GM21515 (cell line): ENCODE measurements around the gene OR1E1.
"Not testable (repeated sequence)": the region's sequence is repeated elsewhere in the genome, so short reads cannot be mapped to it uniquely, and the experiment has no call there.

Experiments
- ATAC-seq: cut with Tn5 transposase; IDR thresholded peaks from one replicate; pipeline ENCODE4 v1.9.1; 2021; ENCODE audit not compliant: unreplicated experiment

Gene OR1E1, protein sequence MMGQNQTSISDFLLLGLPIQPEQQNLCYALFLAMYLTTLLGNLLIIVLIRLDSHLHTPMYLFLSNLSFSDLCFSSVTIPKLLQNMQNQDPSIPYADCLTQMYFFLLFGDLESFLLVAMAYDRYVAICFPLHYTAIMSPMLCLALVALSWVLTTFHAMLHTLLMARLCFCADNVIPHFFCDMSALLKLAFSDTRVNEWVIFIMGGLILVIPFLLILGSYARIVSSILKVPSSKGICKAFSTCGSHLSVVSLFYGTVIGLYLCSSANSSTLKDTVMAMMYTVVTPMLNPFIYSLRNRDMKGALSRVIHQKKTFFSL

DNA sequence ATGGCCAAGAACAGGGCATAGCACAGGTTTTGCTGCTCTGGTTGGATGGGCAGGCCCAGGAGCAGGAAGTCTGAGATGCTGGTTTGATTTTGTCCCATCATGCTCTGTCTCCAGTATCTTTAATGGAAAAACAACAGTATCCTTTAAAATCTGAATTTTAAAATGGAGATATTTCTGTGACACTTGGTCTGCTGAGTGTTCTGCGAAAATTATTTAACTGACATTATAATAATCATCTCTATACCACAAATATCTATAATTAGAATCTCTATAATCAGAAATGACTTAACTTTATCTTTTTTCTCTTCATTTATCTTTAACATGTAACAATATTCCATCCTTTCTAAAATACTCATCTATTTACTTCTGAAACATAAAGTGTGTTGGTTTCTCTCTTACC, at the start of gene OR1E1:
Gene OR1E1, minus strand, starts transcription at position 101 of the 400 bp plus-strand sequence. Its CDS starts 0 bp downstream, at position 101.
- ATAC-seq = no peak

DNA sequence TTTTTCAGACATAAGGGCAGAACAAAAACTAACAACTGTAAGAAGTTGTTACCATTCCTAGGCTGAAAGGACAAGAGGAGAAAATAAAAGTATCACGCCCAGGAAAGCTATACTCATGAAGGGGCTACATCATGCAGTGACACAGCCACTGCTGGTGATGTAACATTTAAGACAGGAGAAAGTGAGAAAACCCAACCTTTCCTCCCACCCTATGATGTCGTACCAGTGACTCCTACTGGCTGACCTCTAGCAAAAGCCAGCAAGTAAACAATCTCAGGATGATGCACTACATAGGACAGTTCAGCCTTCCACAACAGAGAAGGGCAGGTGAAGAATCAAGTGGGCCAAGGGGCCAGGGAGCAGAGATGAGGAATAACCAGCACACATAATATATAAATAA, 49.4 kb upstream of the OR1E1 start:
- no peak for ATAC-seq

DNA sequence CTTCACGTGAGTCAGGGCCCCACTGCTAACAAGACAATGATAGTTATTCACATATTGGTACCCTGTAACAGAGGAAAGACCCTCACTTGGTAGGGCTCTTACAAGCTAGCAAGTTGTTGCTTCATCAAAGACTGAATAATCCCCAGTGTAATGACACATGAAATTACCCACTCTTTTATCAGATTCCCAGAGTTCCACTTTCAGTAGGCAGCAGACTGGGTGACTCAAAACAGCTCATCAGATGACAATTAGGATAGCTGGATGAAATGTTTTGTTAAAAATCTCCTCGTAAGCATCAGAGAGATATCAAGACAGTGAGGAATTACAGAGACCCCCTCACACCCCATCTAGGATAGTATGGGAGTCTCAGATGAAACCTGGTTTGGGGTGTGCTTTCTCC, 42.2 kb upstream of the OR1E1 start:
- ATAC-seq = no peak

DNA sequence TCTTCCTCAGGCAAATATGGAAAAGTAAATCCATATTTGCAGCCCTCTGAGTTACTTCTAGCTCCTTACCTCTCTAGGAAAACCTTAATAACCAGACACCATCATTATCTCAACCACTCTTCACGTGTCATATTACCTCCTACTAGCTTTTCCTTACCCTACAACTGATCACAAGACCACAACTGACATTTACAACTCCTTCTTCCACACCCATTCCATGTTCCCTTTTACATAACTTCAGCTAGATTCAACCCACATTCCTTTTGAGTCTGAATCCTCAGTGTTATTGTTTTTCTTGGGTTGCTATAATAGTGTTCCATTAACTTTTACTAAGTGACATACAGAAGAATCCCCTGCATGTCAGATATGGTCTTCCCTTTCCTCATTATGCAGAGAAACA, 40.2 kb upstream of the OR1E1 start:
- no peak for ATAC-seq

DNA sequence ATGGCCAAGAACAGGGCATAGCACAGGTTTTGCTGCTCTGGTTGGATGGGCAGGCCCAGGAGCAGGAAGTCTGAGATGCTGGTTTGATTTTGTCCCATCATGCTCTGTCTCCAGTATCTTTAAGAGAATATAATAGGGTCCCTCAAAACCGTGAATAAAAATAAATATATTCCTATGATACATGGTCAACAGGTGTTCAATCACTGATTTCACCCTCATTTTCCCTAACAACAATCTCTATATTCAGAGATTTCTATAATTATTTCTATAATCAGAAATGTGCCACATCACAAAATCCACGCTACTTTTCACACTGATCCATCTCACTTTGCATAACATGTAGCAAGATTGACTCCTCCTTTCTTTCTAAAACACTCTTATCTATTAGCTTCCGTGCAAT, 35.5 kb upstream of the OR1E1 start, which contains the start of gene OR1E2:
Gene OR1E2, minus strand, starts transcription at position 101 of the 400 bp plus-strand sequence. Its CDS starts 0 bp downstream, at position 101.
- ATAC-seq = no peak

DNA sequence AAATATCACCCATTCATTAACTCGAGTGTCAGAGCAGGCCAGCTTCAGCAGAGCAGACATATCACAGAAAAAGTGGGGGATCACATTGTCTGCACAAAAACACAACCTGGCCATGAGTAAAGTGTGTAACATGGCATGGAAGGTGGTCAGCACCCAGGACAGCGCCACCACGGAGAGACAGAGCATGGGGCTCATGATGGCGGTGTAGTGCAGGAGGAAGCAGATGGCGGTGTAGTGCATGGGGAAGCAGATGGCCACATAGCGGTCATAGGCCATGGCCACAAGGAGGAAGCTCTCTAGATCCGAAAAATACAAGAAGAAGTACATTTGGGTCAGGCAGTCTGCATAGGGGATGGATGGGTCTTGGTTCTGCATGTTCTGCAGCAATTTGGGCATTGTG, 35.0 kb upstream of the OR1E1 start:
- ATAC-seq = not testable (repeated sequence)

DNA sequence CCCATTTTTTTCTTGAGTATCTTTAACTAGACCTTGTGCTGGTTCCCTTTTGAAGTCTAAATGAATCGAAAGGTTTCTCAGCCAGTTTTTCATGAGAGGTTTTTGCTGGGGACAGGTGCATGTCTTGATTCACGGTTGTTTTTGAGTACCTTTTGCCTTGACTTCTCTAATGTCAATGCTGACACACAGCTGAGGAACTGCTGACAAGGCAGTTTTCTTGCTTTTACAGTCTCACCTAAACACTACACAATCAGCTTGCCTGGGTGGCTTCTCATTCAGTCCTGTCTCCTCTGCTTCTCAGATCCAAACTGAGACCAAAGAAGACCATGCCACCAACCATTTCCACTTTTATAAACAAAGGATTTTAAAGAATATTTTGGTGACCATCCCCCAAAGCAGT, 20.0 kb upstream of the OR1E1 start:
- no peak for ATAC-seq

DNA sequence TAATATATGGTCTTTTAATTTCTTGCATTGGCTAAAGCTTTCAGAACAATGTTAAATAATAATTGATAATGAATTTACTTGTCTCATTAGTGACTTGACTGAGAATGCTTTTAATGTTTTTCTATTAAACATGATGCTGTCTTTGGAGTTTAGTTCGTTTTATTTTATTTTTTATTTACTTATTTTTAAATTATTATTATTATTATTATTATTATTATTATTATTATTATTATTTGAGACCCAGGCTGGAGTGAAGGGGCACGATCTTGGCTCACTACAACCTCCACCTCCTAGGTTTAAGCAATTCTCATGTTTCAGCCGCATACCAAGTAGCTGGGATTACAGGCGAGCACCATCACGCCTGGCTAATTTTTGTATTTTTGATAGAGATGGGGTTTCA, 17.4 kb upstream of the OR1E1 start:
- no peak for ATAC-seq

DNA sequence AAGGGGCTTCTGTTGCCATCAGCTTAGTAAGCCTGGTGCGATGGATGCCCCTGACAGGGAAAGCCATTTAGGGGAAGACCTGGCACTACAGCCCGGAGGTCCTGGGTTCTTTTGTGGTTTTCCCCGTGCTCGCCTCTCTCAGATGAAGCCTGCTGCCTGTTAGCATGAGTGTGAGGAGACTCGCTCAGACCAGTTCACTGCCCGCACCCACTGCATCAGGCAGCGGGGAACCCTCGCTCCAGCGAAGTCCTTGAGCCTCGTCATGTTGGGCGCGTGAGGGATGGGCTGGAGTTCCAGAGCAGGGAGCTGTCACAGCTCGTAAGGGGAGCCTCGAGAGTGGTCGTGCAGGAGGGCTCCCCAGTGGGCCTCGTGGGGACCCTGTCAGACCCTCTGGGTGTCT, 14.0 kb upstream of the OR1E1 start:
- not testable (repeated sequence) for ATAC-seq

DNA sequence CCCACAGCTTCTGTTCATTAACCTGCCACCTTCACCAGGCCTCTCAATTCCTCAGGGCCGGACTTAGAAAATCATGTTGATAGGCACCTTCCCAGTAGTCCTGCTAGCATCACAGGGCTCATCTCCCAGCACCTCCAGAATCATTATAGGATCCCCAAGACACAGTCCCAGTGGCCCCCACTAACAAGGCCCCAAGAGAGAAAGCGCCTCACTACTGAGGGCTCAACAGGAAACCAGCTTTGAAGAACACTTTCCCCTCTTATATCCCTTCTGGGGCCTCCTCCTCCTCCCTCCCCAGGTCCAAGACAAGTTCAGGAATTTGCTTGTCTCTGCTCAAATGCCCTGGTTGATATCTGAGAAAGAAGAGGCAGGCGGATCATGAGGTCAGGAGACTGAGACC, 12.9 kb upstream of the OR1E1 start, which contains the start of gene OR3A3:
Gene OR3A3, plus strand, starts transcription at position 301 of the 400 bp plus-strand sequence.
- no peak for ATAC-seq

DNA sequence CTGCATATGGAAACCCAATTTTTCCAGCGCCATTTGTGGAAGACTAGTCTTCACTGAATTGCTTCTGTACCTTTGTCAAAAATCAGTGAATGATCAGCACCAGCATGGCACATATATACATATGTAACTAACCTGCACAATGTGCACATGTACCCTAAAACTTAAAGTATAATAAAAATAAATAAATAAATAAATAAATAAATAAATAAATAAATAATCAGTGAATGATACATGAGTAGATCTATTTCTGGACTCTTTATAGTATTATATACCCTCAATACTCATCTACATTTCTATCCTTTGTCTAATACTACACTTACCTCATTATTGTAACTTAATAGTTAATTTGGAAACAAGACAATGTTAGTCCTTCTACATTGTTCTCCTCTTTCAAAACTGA, 5.6 kb upstream of the OR1E1 start:
- not testable (repeated sequence) for ATAC-seq

DNA sequence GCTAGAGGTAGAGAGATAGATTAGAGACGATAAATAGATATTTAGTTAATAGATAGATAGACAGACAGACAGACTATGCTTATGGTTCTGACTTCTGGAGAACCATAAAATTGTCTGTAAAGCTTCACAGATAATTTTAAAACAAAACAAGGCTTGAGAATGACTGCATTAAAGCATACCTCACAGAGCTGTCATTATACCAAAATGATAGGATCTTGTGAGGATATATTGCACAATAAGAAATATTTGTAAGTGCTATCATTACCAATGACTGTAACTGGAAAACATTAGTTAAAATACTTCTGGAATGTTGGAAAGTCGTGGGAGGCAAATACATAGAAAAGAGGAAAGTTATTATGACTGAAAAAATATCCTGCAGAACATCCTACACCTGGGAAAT, 3.6 kb upstream of the OR1E1 start:
- no peak for ATAC-seq

DNA sequence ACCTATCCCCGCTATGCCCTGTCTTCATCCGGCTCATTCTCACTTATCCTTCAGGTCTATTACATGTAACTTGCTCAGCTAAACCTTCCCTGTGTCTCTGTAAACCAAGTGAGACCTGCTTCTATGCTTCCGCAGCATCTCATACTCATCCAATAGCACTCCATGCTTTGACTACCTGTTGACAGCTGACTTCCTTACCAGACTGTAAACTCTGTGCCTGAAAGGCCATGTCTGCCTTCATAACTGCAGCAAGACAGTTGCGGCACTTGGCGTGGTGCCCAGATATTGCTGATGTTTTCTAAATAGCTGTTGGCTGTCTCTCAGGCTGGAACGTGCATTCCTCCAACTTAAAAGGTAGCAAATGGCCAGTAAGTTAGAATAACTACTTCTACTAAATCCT, 1.8 kb upstream of the OR1E1 start:
- ATAC-seq = no peak

DNA sequence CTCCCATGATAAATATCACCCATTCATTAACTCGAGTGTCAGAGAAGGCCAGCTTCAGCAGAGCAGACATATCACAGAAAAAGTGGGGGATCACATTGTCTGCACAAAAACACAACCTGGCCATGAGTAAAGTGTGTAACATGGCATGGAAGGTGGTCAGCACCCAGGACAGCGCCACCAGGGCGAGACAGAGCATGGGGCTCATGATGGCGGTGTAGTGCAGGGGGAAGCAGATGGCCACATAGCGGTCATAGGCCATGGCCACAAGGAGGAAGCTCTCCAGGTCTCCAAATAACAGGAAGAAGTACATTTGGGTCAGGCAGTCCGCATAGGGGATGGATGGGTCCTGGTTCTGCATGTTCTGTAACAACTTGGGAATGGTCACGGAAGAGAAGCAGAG, 409 bp downstream of the OR1E1 start:
- not testable (repeated sequence) for ATAC-seq

DNA sequence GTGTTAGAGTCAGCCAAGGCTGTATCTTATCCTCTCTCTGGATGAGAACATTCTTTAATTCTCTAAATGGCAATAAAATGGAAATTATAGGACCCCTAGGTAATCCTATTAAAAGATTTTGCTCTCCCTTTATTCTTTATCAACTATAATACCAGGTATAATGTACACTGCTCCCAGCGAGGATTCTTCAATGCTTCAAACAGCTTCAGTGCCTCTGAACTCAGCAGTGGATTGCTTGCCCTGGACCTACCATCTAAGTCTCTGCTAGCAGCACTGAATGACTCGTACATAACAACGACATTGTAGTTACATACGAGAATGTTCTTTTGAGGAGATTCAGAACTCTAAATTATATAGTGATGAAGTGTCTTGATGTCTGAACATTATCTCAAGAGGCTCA, 8.4 kb downstream of the OR1E1 start:
- no peak for ATAC-seq

DNA sequence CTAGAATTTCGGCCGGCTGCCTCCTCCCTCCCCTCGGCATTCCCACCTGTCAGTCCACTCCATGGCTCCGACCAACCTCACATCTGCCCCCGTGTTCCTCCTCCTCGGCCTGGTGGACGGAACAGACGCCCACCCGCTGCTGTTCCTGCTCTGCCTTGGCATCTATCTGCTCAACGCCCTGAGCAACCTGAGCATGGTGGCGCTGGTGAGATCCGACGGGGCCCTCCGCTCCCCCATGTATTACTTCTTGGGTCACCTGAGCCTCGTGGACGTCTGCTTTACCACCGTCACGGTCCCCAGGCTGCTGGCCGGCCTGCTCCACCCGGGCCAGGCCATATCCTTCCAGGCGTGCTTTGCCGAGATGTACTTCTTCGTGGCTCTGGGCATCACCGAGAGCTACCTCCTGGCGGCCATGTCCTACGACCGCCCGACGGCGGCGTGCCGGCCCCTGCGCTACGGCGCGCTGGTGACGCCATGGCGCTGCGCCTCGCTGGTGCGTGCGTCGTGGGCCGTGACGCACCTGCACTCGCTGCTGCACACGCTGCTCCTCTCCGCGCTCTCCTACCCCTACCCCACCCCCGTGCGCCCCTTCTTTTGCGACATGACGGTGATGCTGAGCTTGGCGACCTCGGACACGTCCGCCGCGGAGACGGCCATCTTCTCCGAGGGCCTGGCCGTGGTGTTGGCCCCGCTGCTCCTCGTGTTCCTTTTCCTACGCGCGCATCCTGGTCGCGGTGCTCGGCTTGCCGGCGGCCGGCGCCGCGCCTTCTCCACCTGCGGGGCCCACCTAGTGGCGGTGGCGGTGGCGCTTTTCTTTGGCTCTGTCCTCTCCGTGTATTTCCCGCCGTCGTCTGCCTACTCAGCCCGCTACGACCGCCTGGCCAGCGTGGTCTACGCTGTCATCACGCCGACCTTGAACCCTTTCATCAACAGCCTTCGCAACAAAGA, 12.1 kb downstream of the OR1E1 start, which contains the start of gene OR3A2:
Gene OR3A2, minus strand, starts transcription at position 440 of the 948 bp plus-strand sequence.
- ATAC-seq = no peak

DNA sequence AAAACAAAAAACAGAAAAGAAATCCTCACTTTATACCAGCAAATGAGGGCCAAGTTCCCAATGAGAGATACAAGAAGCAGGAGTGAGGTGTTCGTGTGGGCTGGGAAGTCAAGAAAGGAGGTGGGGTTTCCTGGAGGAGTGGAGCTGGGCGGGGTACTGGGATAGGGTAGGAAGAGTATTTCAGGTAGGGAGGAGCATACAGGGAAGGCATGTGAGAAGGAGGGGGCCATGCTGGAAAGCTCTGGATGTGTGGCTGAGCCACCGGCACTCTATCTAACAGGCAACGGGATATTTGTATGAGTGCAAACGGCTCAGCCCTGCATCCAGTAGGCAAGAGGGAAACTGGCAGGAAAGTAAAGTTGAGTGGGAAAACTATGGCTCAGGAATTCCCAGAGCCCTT, 16.3 kb downstream of the OR1E1 start:
- no peak for ATAC-seq

DNA sequence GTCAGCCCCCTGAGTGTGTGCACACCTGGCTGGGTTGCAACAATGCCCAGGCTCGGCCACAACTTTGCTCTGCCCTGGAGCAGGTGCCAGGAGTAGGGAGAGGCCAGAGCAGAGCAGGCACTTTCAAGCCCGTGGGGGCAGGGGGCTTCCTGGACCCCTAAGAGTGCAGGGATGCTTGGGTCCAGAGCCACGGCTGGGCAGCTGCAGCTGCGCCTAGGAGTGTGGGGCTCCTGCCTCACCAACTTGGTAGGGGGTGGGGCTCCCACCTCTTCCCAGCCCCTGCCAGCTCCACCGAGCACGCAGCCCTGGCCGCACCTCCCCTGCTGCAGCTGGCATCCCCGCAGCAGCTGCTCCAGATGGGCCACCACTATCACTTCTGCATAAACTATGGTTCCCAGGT, 19.9 kb downstream of the OR1E1 start:
- ATAC-seq = no peak

DNA sequence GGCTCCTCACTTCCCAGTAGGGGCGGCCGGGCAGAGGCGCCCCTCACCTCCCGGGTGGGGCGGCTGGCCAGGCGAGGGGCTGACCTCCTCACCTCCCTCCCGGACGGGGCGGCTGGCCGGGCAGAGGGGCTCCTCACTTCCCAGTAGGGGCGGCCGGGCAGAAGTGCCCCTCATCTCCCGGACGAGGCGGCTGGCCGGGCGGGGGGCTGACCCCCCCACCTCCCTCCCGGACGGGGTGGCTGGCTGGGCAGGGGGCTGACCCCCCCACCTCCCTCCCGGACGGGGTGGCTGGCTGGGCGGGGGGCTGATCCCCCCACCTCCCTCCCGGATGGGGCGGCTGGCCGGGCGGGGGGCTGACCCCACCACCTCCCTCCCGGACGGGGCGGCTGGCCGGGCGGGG, 27.0 kb downstream of the OR1E1 start:
- ATAC-seq = not testable (repeated sequence)
